HEK293 (cell line): Measurements from ENCODE around the gene KREMEN2.

Source experiments
- BCL11A ChIP-seq: fragments of 450-650 bp; formaldehyde crosslinking; IDR thresholded peaks from 2 replicates; pipeline ENCODE4 v1.5.1; 2016; ENCODE audit warnings: low read depth, missing biosample characterization, missing genetic modification characterization
- BCL11B ChIP-seq: fragments of 450-650 bp; formaldehyde crosslinking; IDR thresholded peaks from 2 replicates; pipeline ENCODE4 v1.5.1; 2016; ENCODE audit warnings: low read depth, missing biosample characterization, missing genetic modification characterization
- GLIS2 ChIP-seq: fragments of 450-650 bp; formaldehyde crosslinking; IDR thresholded peaks from 2 replicates; pipeline ENCODE4 v1.5.1; 2016; ENCODE audit warnings: missing biosample characterization, missing genetic modification characterization
- HOXD13 ChIP-seq: sonication (generic); formaldehyde crosslinking; IDR thresholded peaks from 2 replicates; pipeline ENCODE4 v1.8.0; 2022; ENCODE audit warnings: missing genetic modification reagents, borderline replicate concordance
- KLF1 ChIP-seq: fragments of 450-650 bp; formaldehyde crosslinking; IDR thresholded peaks from 2 replicates; pipeline ENCODE4 v1.5.1; 2016; ENCODE audit warnings: missing biosample characterization, missing genetic modification characterization
- KLF7 ChIP-seq: fragments of 450-650 bp; formaldehyde crosslinking; IDR thresholded peaks from 2 replicates; pipeline ENCODE4 v1.5.1; 2016; ENCODE audit warnings: missing biosample characterization, missing genetic modification characterization, borderline replicate concordance
- KLF8 ChIP-seq: fragments of 450-650 bp; formaldehyde crosslinking; IDR thresholded peaks from 2 replicates; pipeline ENCODE4 v1.5.1; 2016; ENCODE audit warnings: missing biosample characterization, missing genetic modification characterization
- MEIS1 ChIP-seq: sonication (generic); formaldehyde crosslinking; IDR thresholded peaks from 2 replicates; pipeline ENCODE4 v1.8.1; 2022; ENCODE audit warnings: missing genetic modification reagents, mild to moderate bottlenecking, borderline replicate concordance
- PRDM6 ChIP-seq: fragments of 450-650 bp; formaldehyde crosslinking; IDR thresholded peaks from 2 replicates; pipeline ENCODE4 v1.5.1; 2017; ENCODE audit warnings: missing biosample characterization, missing genetic modification characterization
- RBAK ChIP-seq: fragments of 450-650 bp; formaldehyde crosslinking; IDR thresholded peaks from 2 replicates; pipeline ENCODE4 v1.5.1; 2016; ENCODE audit warnings: missing biosample characterization, missing genetic modification characterization
- ZFP41 ChIP-seq: fragments of 450-650 bp; formaldehyde crosslinking; IDR thresholded peaks from 2 replicates; pipeline ENCODE4 v1.5.1; 2016; ENCODE audit warnings: missing biosample characterization, missing genetic modification characterization, borderline replicate concordance
- ZNF202 ChIP-seq: fragments of 450-650 bp; formaldehyde crosslinking; IDR thresholded peaks from 2 replicates; pipeline ENCODE4 v1.5.1; 2016; ENCODE audit warnings: missing biosample characterization, missing genetic modification characterization, borderline replicate concordance
- ZNF221 ChIP-seq: fragments of 450-650 bp; formaldehyde crosslinking; IDR thresholded peaks from 2 replicates; pipeline ENCODE4 v1.5.1; 2017; ENCODE audit warnings: missing biosample characterization, missing genetic modification characterization, borderline replicate concordance
- ZNF292 ChIP-seq: fragments of 450-650 bp; formaldehyde crosslinking; IDR thresholded peaks from 2 replicates; pipeline ENCODE4 v1.5.1; 2016; ENCODE audit warnings: low read depth, missing biosample characterization, missing genetic modification characterization, borderline replicate concordance
- ZNF302 ChIP-seq: fragments of 450-650 bp; formaldehyde crosslinking; IDR thresholded peaks from 2 replicates; pipeline ENCODE4 v1.5.1; 2016; ENCODE audit warnings: missing biosample characterization, missing genetic modification characterization, low read depth
- ZNF398 ChIP-seq: fragments of 450-650 bp; formaldehyde crosslinking; IDR thresholded peaks from 2 replicates; pipeline ENCODE4 v1.5.1; 2017; ENCODE audit warnings: missing biosample characterization, missing genetic modification characterization
- ZNF433 ChIP-seq: fragments of 450-650 bp; formaldehyde crosslinking; IDR thresholded peaks from 2 replicates; pipeline ENCODE4 v1.5.1; 2016; ENCODE audit warnings: missing biosample characterization, missing genetic modification characterization, low read depth
- ZNF501 ChIP-seq: fragments of 450-650 bp; formaldehyde crosslinking; IDR thresholded peaks from 2 replicates; pipeline ENCODE4 v1.5.1; 2016; ENCODE audit warnings: missing biosample characterization, missing genetic modification characterization
- ZNF558 ChIP-seq: fragments of 450-650 bp; formaldehyde crosslinking; IDR thresholded peaks from 2 replicates; pipeline ENCODE4 v1.5.1; 2016; ENCODE audit warnings: missing biosample characterization, missing genetic modification characterization
- ZNF561 ChIP-seq: fragments of 450-650 bp; IDR thresholded peaks from 2 replicates; pipeline ENCODE4 v1.5.1; 2018; ENCODE audit warnings: missing biosample characterization, missing genetic modification characterization, borderline replicate concordance
- ZNF837 ChIP-seq: fragments of 450-650 bp; formaldehyde crosslinking; IDR thresholded peaks from 2 replicates; pipeline ENCODE4 v1.5.1; 2016; ENCODE audit warnings: missing biosample characterization, missing genetic modification characterization
- ZSCAN16 ChIP-seq: fragments of 450-650 bp; formaldehyde crosslinking; IDR thresholded peaks from 2 replicates; pipeline ENCODE4 v1.5.1; 2016; ENCODE audit warnings: missing biosample characterization, missing genetic modification characterization
- TF ChIP-seq, protein P1 (sequence below): fragments of 450-650 bp; formaldehyde crosslinking; IDR thresholded peaks from 2 replicates; pipeline ENCODE4 v1.5.1; 2016; ENCODE audit warnings: missing biosample characterization, missing genetic modification characterization, borderline replicate concordance
- TF ChIP-seq, protein P2 (sequence below): fragments of 450-650 bp; formaldehyde crosslinking; IDR thresholded peaks from 2 replicates; pipeline ENCODE4; 2016; ENCODE audit warnings: missing biosample characterization, missing genetic modification characterization
- TF ChIP-seq, protein P3 (sequence below): fragments of 450-650 bp; formaldehyde crosslinking; IDR thresholded peaks from 2 replicates; pipeline ENCODE4 v1.5.1; 2016; ENCODE audit warnings: missing biosample characterization, missing genetic modification characterization

KREMEN2 gene

DNA sequence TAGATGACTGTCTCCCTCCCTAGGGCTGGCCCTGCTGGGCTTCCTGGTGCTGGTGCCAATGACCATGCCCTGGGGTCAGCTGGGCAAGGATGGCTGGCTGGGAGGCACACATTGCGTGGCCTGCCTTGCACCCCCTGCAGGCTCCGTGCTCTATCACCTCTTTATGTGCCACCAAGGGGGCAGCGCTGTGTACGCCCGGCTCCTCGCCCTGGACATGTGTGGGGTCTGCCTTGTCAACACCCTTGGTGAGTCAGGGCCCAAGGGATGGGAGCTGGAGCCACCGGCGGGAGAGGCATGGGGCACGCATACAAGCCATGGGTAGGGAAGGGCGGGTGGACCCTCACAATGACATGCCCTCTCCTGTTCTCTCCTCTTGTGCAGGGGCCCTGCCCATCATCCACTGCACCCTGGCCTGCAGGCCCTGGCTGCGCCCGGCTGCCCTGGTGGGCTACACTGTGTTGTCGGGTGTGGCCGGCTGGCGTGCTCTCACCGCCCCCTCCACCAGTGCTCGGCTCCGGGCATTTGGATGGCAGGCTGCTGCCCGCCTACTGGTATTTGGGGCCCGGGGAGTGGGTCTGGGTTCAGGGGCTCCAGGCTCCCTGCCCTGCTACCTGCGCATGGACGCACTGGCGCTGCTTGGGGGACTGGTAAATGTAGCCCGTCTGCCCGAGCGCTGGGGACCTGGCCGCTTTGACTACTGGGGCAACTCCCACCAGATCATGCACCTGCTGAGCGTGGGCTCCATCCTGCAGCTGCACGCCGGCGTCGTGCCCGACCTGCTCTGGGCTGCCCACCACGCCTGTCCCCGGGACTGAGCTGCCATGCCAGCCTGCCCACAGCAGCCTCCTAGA, 7.3 kb downstream of the KREMEN2 start (continued):
- TF ChIP-seq ZFP41 (tag by site-specific recombination) (no peak), ZNF561 (tag by site-specific recombination) (no peak), KLF8 (tag by site-specific recombination) (peak; percentile 16; the same call in 1 of the 2 replicates), ZNF398 (tag by site-specific recombination) (no peak), KLF1 (peak; percentile 74), ZNF221 (tag by site-specific recombination) (no peak), MEIS1 (CRISPR knock-in tag) (no peak), ZNF292 (no peak), KLF7 (0 out of 2 replicates have a peak, but pooled peaks have one; percentile 16), RBAK (no peak), PRDM6 (tag by site-specific recombination) (no peak), GLIS2 (tag by site-specific recombination) (peak; percentile 34; the same call in 1 of the 2 replicates), HOXD13 (no peak), BCL11A (tag by site-specific recombination) (peak; percentile 75; the same call in 1 of the 2 replicates), ZNF202 (tag by site-specific recombination) (no peak), ZNF433 (tag by site-specific recombination) (no peak), BCL11B (tag by site-specific recombination) (peak; percentile 69; the same call in 1 of the 2 replicates), ZNF837 (tag by site-specific recombination) (0 out of 2 replicates have a peak, but pooled peaks have one; percentile 4), ZNF302 (tag by site-specific recombination) (no peak), ZSCAN16 (no peak), ZNF558 (tag by site-specific recombination) (no peak), ZNF501 (tag by site-specific recombination) (no peak)
- TF ChIP-seq, protein P1, sequence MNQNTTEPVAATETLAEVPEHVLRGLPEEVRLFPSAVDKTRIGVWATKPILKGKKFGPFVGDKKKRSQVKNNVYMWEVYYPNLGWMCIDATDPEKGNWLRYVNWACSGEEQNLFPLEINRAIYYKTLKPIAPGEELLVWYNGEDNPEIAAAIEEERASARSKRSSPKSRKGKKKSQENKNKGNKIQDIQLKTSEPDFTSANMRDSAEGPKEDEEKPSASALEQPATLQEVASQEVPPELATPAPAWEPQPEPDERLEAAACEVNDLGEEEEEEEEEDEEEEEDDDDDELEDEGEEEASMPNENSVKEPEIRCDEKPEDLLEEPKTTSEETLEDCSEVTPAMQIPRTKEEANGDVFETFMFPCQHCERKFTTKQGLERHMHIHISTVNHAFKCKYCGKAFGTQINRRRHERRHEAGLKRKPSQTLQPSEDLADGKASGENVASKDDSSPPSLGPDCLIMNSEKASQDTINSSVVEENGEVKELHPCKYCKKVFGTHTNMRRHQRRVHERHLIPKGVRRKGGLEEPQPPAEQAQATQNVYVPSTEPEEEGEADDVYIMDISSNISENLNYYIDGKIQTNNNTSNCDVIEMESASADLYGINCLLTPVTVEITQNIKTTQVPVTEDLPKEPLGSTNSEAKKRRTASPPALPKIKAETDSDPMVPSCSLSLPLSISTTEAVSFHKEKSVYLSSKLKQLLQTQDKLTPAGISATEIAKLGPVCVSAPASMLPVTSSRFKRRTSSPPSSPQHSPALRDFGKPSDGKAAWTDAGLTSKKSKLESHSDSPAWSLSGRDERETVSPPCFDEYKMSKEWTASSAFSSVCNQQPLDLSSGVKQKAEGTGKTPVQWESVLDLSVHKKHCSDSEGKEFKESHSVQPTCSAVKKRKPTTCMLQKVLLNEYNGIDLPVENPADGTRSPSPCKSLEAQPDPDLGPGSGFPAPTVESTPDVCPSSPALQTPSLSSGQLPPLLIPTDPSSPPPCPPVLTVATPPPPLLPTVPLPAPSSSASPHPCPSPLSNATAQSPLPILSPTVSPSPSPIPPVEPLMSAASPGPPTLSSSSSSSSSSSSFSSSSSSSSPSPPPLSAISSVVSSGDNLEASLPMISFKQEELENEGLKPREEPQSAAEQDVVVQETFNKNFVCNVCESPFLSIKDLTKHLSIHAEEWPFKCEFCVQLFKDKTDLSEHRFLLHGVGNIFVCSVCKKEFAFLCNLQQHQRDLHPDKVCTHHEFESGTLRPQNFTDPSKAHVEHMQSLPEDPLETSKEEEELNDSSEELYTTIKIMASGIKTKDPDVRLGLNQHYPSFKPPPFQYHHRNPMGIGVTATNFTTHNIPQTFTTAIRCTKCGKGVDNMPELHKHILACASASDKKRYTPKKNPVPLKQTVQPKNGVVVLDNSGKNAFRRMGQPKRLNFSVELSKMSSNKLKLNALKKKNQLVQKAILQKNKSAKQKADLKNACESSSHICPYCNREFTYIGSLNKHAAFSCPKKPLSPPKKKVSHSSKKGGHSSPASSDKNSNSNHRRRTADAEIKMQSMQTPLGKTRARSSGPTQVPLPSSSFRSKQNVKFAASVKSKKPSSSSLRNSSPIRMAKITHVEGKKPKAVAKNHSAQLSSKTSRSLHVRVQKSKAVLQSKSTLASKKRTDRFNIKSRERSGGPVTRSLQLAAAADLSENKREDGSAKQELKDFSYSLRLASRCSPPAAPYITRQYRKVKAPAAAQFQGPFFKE (tag by site-specific recombination) = no peak
- TF ChIP-seq, protein P2, sequence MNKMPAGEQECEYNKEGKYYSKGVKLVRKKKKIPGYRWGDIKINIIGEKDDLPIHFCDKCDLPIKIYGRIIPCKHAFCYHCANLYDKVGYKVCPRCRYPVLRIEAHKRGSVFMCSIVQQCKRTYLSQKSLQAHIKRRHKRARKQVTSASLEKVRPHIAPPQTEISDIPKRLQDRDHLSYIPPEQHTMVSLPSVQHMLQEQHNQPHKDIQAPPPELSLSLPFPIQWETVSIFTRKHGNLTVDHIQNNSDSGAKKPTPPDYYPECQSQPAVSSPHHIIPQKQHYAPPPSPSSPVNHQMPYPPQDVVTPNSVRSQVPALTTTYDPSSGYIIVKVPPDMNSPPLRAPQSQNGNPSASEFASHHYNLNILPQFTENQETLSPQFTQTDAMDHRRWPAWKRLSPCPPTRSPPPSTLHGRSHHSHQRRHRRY = no peak
- TF ChIP-seq, protein P3, sequence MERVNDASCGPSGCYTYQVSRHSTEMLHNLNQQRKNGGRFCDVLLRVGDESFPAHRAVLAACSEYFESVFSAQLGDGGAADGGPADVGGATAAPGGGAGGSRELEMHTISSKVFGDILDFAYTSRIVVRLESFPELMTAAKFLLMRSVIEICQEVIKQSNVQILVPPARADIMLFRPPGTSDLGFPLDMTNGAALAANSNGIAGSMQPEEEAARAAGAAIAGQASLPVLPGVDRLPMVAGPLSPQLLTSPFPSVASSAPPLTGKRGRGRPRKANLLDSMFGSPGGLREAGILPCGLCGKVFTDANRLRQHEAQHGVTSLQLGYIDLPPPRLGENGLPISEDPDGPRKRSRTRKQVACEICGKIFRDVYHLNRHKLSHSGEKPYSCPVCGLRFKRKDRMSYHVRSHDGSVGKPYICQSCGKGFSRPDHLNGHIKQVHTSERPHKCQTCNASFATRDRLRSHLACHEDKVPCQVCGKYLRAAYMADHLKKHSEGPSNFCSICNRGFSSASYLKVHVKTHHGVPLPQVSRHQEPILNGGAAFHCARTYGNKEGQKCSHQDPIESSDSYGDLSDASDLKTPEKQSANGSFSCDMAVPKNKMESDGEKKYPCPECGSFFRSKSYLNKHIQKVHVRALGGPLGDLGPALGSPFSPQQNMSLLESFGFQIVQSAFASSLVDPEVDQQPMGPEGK (tag by site-specific recombination) = no peak
